Measurements from ENCODE around the gene GABPB2.
"Not testable (repeated sequence)": the region's sequence is repeated elsewhere in the genome, so short reads cannot be mapped to it uniquely, and the experiment has no call there.

GABPB2 gene

GRCh38 chr1:151060007-151060656, 10.4 kb upstream of the GABPB2 start, which contains the start of gene MLLT11:
TSS of gene MLLT11 (plus strand) at chr1:151060397. CDS start at chr1:151067225, 6,828 bp downstream.
- DNase-seq (ENCODE audit: low read depth, low spot score) = peak; percentile 96

DNA sequence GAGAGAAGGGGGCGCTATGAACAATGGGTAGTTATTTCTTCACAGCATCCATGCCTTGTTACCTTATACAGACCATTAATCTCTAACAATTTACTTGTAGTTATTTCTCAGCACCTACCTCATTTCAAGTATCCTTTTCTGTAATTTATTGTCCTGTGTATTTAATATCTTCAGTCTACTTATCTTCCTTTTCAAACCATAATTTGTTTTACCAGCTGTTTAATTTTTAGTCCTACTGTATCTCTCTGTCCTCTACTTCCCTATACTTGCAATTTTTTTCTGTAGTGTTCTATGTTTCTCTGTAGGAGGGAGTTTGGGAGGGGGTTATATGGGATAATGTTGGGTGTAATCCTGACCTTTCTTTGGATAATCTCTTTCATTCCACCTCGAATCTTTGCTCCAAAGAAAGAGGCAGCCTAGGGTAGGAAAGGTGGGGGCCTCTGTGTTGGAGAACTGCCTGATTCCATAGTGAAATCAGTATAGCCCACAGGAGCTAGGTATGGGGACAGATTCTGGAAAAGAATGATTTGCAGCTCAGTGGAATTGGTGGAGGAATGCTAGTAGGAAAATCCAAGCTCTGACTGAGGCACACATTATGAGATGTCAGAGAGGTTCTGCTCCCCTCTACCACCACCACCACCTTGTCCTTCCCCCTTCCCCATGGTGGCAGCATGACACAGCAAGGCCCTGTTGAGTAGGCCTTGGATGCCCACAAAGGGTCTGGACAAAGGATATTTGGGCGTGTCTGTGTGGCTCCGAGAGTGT, 9.7 kb upstream of the GABPB2 start:
- DNase-seq (ENCODE audit: low read depth, low spot score) = peak; percentile 34

DNA sequence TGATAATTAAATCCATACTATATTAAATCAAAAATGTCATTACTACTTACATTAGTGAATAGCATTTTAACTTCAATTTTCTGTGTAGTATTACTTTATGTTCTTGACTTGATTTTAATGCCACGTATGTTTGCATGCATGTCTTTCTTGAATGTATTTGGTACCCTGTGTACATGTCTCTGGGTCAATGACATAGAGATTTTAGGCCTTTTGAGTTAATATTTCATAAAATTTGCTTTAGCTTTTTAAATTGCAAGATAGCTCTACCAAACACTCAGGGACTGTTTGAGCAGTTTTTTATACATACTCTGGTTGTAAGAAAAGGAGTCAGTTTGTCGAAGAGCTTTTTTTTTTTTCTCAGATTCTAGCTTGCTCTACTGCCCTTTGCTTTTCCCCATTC, 8.9 kb upstream of the GABPB2 start:
- DNase-seq (ENCODE audit: low read depth, low spot score) = no peak

DNA sequence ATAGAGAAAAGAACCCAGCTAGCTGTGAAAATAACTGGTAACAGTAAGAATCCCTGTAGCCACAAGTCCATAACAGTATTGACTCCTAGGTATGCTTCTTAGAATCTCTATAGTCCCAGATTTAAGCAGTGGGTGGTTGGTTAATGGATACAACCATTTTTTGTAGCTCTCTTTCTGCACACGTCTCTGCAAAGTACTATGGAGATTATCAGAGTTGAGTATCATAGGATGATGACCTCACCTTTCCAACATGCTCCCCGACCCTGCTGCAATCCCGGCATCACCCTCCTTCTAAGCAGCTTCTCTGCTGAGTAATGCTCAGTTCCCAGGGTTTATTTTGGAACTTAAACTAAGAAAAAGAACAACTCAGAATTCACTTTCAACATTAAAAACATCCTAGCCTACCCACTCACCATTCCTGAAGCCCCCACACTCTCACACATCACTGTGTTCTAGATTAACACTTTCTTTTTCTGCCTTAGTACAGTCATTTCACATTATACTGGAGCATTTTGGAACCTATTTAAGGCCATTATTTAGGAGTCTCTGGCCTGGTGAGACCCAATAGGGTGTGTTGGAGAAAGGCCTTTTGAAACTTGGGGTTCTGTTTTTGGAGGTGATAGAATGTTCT, 7.7 kb upstream of the GABPB2 start:
- peak; percentile 20 for DNase-seq (ENCODE audit: low read depth, low spot score)

DNA sequence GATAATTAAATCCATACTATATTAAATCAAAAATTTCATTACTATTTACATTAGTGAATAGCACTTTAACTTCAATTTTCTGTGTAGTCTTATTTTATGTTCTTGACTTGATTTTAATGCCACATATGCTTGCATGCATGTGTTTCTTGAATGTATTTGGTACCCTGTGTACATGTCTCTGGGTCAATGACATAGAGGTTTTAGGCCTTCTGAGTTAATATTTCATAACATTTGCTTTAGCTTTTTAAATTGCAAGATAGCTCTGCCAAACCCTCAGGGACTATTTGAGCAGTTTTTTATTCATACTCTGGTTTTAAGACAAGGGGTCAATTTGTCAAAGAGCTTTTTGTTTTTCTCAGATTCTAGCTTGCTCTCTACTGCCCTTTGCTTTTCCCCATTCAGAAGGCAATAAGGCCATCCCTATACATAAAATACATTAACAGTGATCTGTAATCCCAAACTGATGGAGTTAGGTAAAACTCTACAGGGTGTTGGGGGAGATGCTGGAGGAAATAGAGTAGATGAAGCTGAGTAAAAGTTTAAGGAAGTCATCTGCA, 5.4 kb upstream of the GABPB2 start:
- DNase-seq (ENCODE audit: low read depth, low spot score) = no peak

- DNase-seq (ENCODE audit: low read depth, low spot score) = no peak
These were observed 3.4 kb upstream of the GABPB2 start for GRCh38 chr1:151067185-151067584.

- no peak for DNase-seq (ENCODE audit: low read depth, low spot score)
These were observed 1.5 kb upstream of the GABPB2 start for GRCh38 chr1:151069103-151069486.

GRCh38 chr1:151072224-151072623, 1.7 kb downstream of the GABPB2 start:
- no peak for DNase-seq (ENCODE audit: low read depth, low spot score)

GRCh38 chr1:151085953-151086559, 15.5 kb downstream of the GABPB2 start:
- DNase-seq (ENCODE audit: low read depth, low spot score) = no peak

GRCh38 chr1:151097426-151097825, 26.9 kb downstream of the GABPB2 start:
- not testable (repeated sequence) for DNase-seq (ENCODE audit: low read depth, low spot score)

DNA sequence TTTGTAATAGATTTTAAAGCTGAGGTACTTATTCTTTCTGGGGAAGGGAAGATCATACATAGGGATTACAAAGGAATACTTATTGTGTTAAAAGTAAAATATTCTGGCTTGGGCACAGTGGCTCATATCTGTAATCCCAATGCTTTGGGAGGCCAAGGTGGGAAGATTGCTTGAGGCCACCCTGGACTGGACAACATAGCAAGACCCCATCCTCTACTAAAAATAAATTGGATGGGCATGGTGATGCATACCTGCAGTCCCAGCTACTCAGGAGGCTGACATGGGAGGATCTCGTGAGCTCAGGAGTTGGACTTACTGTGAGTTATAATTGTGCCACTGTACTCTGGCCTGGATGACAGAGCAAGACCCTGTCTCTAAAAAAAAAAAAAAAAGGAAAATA, 27.6 kb downstream of the GABPB2 start:
- DNase-seq (ENCODE audit: low read depth, low spot score) = no peak

DNA sequence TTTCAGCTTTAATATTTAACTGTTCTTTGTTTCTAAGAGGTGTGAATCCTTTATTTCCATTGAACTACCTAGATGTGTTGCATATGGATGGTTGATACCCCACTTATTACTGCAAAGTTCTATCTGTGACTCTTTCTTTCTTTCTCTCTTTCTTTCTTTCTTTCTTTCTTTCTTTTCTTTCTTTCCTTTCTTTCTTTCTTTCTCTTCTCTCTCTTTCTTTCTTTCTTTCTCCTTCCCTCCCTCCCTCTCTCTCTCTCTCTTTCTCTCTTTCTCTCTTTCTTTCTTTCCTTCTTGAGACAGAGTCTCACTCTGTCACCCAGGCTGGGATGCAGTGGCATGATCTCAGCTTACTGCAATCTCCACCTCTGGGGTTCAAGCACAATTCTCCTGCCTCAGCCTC, 34.1 kb downstream of the GABPB2 start:
- no peak for DNase-seq (ENCODE audit: low read depth, low spot score)

DNA sequence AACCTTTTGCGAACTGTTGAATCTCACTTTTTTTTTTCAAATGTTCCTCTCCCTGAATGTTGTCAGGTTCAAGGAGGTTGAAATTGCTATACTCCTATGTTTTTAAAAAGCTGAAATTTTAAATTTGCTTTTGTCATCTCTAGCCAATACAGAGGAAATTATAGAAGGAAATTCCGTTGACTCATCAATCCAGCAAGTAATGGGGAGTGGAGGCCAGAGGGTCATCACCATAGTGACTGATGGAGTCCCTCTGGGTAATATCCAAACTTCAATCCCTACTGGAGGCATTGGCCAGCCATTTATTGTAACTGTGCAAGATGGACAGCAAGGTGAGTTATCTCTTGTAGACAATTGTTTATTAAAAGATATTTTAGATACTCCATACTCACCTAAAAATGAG, 36.3 kb downstream of the GABPB2 start:
- no peak for DNase-seq (ENCODE audit: low read depth, low spot score)

DNA sequence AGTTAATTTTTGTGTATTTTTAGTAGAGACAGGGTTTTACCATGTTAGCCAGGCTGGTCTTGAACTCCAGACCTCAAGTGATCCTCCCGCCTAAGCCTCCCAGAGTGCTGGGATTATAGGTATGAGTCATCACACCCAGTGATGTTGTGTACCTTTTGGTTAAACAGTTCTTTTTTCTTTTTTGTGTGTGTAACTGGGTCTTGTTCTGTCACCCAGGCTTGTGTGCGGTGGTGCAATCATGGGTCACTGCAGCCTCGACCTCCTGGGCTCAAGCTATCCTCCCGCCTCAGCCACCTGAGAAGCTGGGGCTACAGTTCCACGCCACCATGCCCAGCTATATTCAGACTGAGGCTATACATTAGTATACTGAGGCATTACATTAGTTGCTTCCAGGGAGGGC, 37.8 kb downstream of the GABPB2 start:
- no peak for DNase-seq (ENCODE audit: low read depth, low spot score)

GRCh38 chr1:151113877-151114276, 43.3 kb downstream of the GABPB2 start:
- DNase-seq (ENCODE audit: low read depth, low spot score) = no peak

GRCh38 chr1:151124763-151125403, 54.3 kb downstream of the GABPB2 start:
- no peak for DNase-seq (ENCODE audit: low read depth, low spot score)

DNA sequence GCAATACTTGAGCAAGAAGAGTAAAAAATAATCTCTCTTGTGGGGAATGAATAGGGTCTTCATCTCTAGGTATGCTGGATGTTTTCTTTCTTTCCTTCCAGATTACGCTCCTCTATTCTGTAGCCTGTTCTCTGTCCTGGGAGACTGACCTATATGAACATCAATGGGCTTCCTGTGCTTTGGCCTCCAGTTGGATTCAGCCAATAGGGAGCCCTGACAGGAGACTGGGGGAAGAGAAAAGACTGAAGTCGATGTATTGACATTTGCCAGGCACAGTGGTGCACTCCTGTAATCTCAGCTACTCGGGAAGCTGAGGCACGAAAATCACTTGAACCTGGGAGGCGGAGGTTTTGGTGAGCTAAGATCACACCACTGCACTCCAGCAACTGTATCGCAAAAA, 58.2 kb downstream of the GABPB2 start:
- peak; percentile 49 for DNase-seq (ENCODE audit: low read depth, low spot score)

- peak; percentile 95 for DNase-seq (ENCODE audit: low read depth, low spot score)
These were observed 60.5 kb downstream of the GABPB2 start for GRCh38 chr1:151130987-151131586.

GRCh38 chr1:151131701-151132334, 61.3 kb downstream of the GABPB2 start:
- DNase-seq (ENCODE audit: low read depth, low spot score) = peak; percentile 79

- DNase-seq (ENCODE audit: low read depth, low spot score) = peak; percentile 43
These were observed 61.9 kb downstream of the GABPB2 start for GRCh38 chr1:151132335-151133017.
